Endodermal cell (in vitro differentiated cells): ENCODE data around the gene COX7A2. TPM values are rescaled to one million over a fixed set of nuclear protein-coding genes. Genes with fewer than 3 reads are reported as not detected.

Experiments
- DNase-seq: peaks from one replicate; pipeline ENCODE4 v3.0.0-alpha.2; 2017
- H3K27ac ChIP-seq: 2 replicates; pipeline ENCODE4 v1.5.1; 2013; ENCODE audit warnings: mild to moderate bottlenecking, low read depth, low read length, moderate library complexity
- H3K27me3 ChIP-seq: 2 replicates; pipeline ENCODE4 v1.6.1; 2013; ENCODE audit warnings: mild to moderate bottlenecking, low read length, moderate library complexity; ENCODE audit not compliant: insufficient read depth, control insufficient read depth, poor library complexity, severe bottlenecking
- H3K36me3 ChIP-seq: 2 replicates; pipeline ENCODE4 v1.7.0; 2013; ENCODE audit warnings: mild to moderate bottlenecking, low read length, moderate library complexity; ENCODE audit not compliant: control insufficient read depth, insufficient read depth
- H3K4me1 ChIP-seq: one replicate; pipeline ENCODE4 v1.7.0; 2013; ENCODE audit warnings: low read length; ENCODE audit not compliant: control insufficient read depth, insufficient read depth
- H3K4me3 ChIP-seq: 2 replicates; pipeline ENCODE4 v1.5.1; 2013; ENCODE audit warnings: mild to moderate bottlenecking, low read length, moderate library complexity
- H3K9ac ChIP-seq: 2 replicates; pipeline ENCODE4 v1.6.1; 2013; ENCODE audit warnings: mild to moderate bottlenecking, low read length, moderate library complexity; ENCODE audit not compliant: poor library complexity, severe bottlenecking; ENCODE audit errors: extremely low read depth
- H3K9me3 ChIP-seq: 2 replicates; pipeline ENCODE4 v1.6.1; 2013; ENCODE audit warnings: mild to moderate bottlenecking, low read length, moderate library complexity; ENCODE audit not compliant: control insufficient read depth
- H3K27ac Mint-ChIP-seq: 2 replicates; pipeline ENCODE4 v1.8.0; 2020; ENCODE audit warnings: mixed read lengths
- H3K27me3 Mint-ChIP-seq: 2 replicates; pipeline ENCODE4 v1.8.0; 2021; ENCODE audit warnings: mild to moderate bottlenecking, mixed read lengths; ENCODE audit not compliant: insufficient read depth
- H3K36me3 Mint-ChIP-seq: 2 replicates; pipeline ENCODE4 v1.8.0; 2020; ENCODE audit warnings: low read depth, mixed read lengths
- H3K4me1 Mint-ChIP-seq: 2 replicates; pipeline ENCODE4 v1.8.0; 2020; ENCODE audit warnings: mixed read lengths
- H3K4me3 Mint-ChIP-seq: 2 replicates; pipeline ENCODE4 v1.8.0; 2020; ENCODE audit warnings: mild to moderate bottlenecking, moderate library complexity, mixed read lengths
- H3K9me3 Mint-ChIP-seq: 2 replicates; pipeline ENCODE4 v1.8.0; 2020; ENCODE audit warnings: mild to moderate bottlenecking, mixed read lengths
- CTCF ChIP-seq: fragments of 200-600 bp; sonication (generic); conservative IDR thresholded peaks from 2 replicates; pipeline ENCODE4 v1.5.0; 2021; ENCODE audit warnings: antibody characterized with exemption, mild to moderate bottlenecking
- WGBS, 2 experiments: methylation state at CpG; one replicate each; pipeline versions ENCODE4 v1.1.5 to v1.1.7; 2013; ENCODE audit warnings: missing lambda C conversion rate in 2 of 2, mixed read lengths in 1 of 2; ENCODE audit not compliant: insufficient coverage in 1 of 2, insufficient read length in 1 of 2; 5-methylcytosine and 5-hydroxymethylcytosine counted together
- total RNA-seq, 2 donors: library from RNA; stranded (reverse); fragmentation: NEBNext Ultra II Directional in 1 of 2; extraction: Animal tissue kit (Norgen Biotek cat#: 25700) in 1 of 2; gene quantifications; 2 replicates in 1 of 2; 3 replicates in 1 of 2; pipeline ENCODE4 v1.2.1, GENCODE V29; 2021

COX7A2 gene
- total RNA-seq, 2 donors from 2014 or later, result 399 to 472 TPM

- H3K4me3 Mint-ChIP-seq, result peak overlapping the region; percentile 99
- H3K27me3 Mint-ChIP-seq, result no peaks in the 10 kb centered on the region
- Histone ChIP-seq H3K4me3 (peak overlapping the region; percentile 99), H3K9ac (peak overlapping the region; percentile 89), H3K9me3 (no peaks in the 10 kb centered on the region), H3K27me3 (no peaks in the 10 kb centered on the region), H3K4me1 (no peaks in the 10 kb centered on the region), H3K36me3 (peaks cover 25% of the 10 kb centered on the region), H3K27ac (peak overlapping the region; percentile 10)
- DNase-seq, result peak; percentile 59
- peaks cover 11% of the 10 kb centered on the region for H3K4me1 Mint-ChIP-seq
- WGBS, 2 experiments, result 56 to 61% methylated on average over 12 to 15 of the region's 15 CpGs
- TF ChIP-seq CTCF, result no peak
- no peaks in the 10 kb centered on the region for H3K9me3 Mint-ChIP-seq
- peak overlapping the region; percentile 100 for H3K27ac Mint-ChIP-seq
- H3K36me3 Mint-ChIP-seq, result peaks cover 21% of the 10 kb centered on the region
Observed at GRCh38 chr6:75244063-75244584, 523 bp upstream of the COX7A2 start.

GRCh38 chr6:75236630-75237029 is 7.0 kb downstream of the COX7A2 start:
- no peak overlapping the region for H3K4me3 ChIP-seq
- Mint-ChIP-seq H3K27ac (no peak overlapping the region), H3K27me3 (no peaks in the 10 kb centered on the region), H3K36me3 (peaks cover 31% of the 10 kb centered on the region), H3K4me3 (no peak overlapping the region), H3K4me1 (peaks cover 3% of the 10 kb centered on the region), H3K9me3 (no peaks in the 10 kb centered on the region)
- H3K36me3 ChIP-seq, result peaks cover 35% of the 10 kb centered on the region
- no peaks in the 10 kb centered on the region for H3K4me1 ChIP-seq
- no peak for DNase-seq
- no peaks in the 10 kb centered on the region for H3K9me3 ChIP-seq
- H3K27ac ChIP-seq, result no peak overlapping the region
- WGBS, 2 experiments, result 96% methylated on average over 3 to 4 of the region's 4 CpGs
- TF ChIP-seq CTCF, result no peak
- no peaks in the 10 kb centered on the region for H3K27me3 ChIP-seq
- no peak overlapping the region for H3K9ac ChIP-seq

GRCh38 chr6:75235271-75235670 is 8.3 kb downstream of the COX7A2 start:
- no peak overlapping the region for H3K27ac Mint-ChIP-seq
- DNase-seq, result no peak
- Histone ChIP-seq H3K9me3 (no peaks in the 10 kb centered on the region), H3K27ac (no peak overlapping the region), H3K27me3 (no peaks in the 10 kb centered on the region), H3K9ac (no peak overlapping the region), H3K4me3 (no peak overlapping the region), H3K36me3 (peaks cover 21% of the 10 kb centered on the region), H3K4me1 (no peaks in the 10 kb centered on the region)
- H3K9me3 Mint-ChIP-seq, result no peaks in the 10 kb centered on the region
- H3K27me3 Mint-ChIP-seq, result no peaks in the 10 kb centered on the region
- peaks cover 22% of the 10 kb centered on the region for H3K36me3 Mint-ChIP-seq
- H3K4me1 Mint-ChIP-seq, result no peaks in the 10 kb centered on the region
- TF ChIP-seq CTCF, result no peak
- WGBS, 2 experiments, result 83 to 94% methylated on average over 1 of the region's 2 CpGs
- H3K4me3 Mint-ChIP-seq, result no peak overlapping the region
